Smooth muscle cell (in vitro differentiated cells): ENCODE data around the gene PPP1R14B. TPM values are rescaled to one million over a fixed set of nuclear protein-coding genes. Genes with fewer than 3 reads are reported as not detected.

Source experiments
- DNase-seq: peaks from one replicate; lab custom pipeline; 2025; ENCODE audit not compliant: unreplicated experiment; lab: John Stamatoyannopoulos, UW
- H2AFZ ChIP-seq: fragments of 200-600 bp; sonication (generic); 2 replicates; pipeline ENCODE4 v1.6.0; 2016; ENCODE audit warnings: antibody characterized with exemption, low read depth, mild to moderate bottlenecking
- H3F3A ChIP-seq: fragments of 200-600 bp; sonication (generic); 2 replicates; pipeline ENCODE4 v1.6.0; 2017; ENCODE audit warnings: antibody characterized with exemption, low read depth
- H3K27ac ChIP-seq: fragments of 200-600 bp; sonication (generic); 2 replicates; pipeline ENCODE4 v1.5.1; 2016; ENCODE audit warnings: low read depth, mild to moderate bottlenecking
- H3K27me3 ChIP-seq: fragments of 200-600 bp; sonication (generic); 2 replicates; pipeline ENCODE4 v1.6.1; 2016; ENCODE audit warnings: low read depth, mild to moderate bottlenecking
- H3K36me3 ChIP-seq: fragments of 200-600 bp; sonication (generic); 2 replicates; pipeline ENCODE4 v1.5.1; 2016; ENCODE audit warnings: low read depth
- H3K4me1 ChIP-seq: fragments of 200-600 bp; sonication (generic); 2 replicates; pipeline ENCODE4 v1.5.1; 2016; ENCODE audit warnings: low read depth
- H3K4me2 ChIP-seq: fragments of 200-600 bp; sonication (generic); 2 replicates; pipeline ENCODE4 v1.6.0; 2016; ENCODE audit warnings: mild to moderate bottlenecking
- H3K4me3 ChIP-seq: fragments of 200-600 bp; sonication (generic); 2 replicates; pipeline ENCODE4 v1.5.1; 2016; ENCODE audit warnings: mild to moderate bottlenecking
- H3K79me2 ChIP-seq: fragments of 200-600 bp; sonication (generic); 2 replicates; pipeline ENCODE4 v1.6.0; 2016; ENCODE audit warnings: low read depth, mild to moderate bottlenecking
- H3K9ac ChIP-seq: fragments of 200-600 bp; sonication (generic); 2 replicates; pipeline ENCODE4 v1.6.0; 2016; ENCODE audit warnings: low read depth
- H3K9me3 ChIP-seq: fragments of 200-600 bp; sonication (generic); replicated peaks from 2 replicates; pipeline ENCODE4 v1.5.1; 2016; ENCODE audit warnings: low read depth
- H4K20me1 ChIP-seq: fragments of 200-600 bp; sonication (generic); 2 replicates; pipeline ENCODE4 v1.6.0; 2016; ENCODE audit warnings: low read depth
- CTCF ChIP-seq: fragments of 200-600 bp; sonication (generic); IDR thresholded peaks from 2 replicates; pipeline ENCODE4 v1.5.1; 2017; ENCODE audit warnings: borderline replicate concordance, mild to moderate bottlenecking, antibody characterized with exemption; ENCODE audit not compliant: insufficient read depth, poor library complexity, severe bottlenecking
- WGBS: methylation state at CpG from one replicate; pipeline ENCODE4 v1.1.7; 2016; ENCODE audit warnings: low lambda C conversion rate; 5-methylcytosine and 5-hydroxymethylcytosine counted together
- polyA plus RNA-seq: library from polyadenylated mRNA; unstranded; fragments of >200 nt; fragmentation: Nextera tagmentation; extraction: Ambion mirVana; gene quantifications from 2 replicates; pipeline ENCODE4 v1.2.1, GENCODE V29; 2016
- total RNA-seq: library from RNA; depleted of rRNA; stranded (reverse); fragments of >200 nt; gene quantifications from 2 replicates; pipeline ENCODE4 v1.2.3, GENCODE V29; 2014

Gene PPP1R14B
- total and polyA plus RNA-seq, 2 experiments from 2014 or later: 242 to 530 TPM

GRCh38 chr11:64224151-64224890 is 22.4 kb downstream of the PPP1R14B start:
- Histone ChIP-seq H2AFZ (no peak overlapping the region), H3K36me3 (no peaks in the 10 kb centered on the region), H3F3A (no peaks in the 10 kb centered on the region), H4K20me1 (no peaks in the 10 kb centered on the region), H3K4me1 (peaks cover 10% of the 10 kb centered on the region), H3K4me3 (no peak overlapping the region), H3K27ac (no peak overlapping the region), H3K9me3 (no peaks in the 10 kb centered on the region), H3K79me2 (peaks cover 16% of the 10 kb centered on the region), H3K4me2 (peak overlapping the region; percentile 97), H3K27me3 (no peaks in the 10 kb centered on the region), H3K9ac (no peak overlapping the region)
- TF ChIP-seq CTCF: no peak
- no peak for DNase-seq
- WGBS: 93% methylated on average over 17 of the region's 17 CpGs

- 97% methylated on average over 23 of the region's 24 CpGs for WGBS
- no peak overlapping the region for H3K4me3 ChIP-seq
Measured at GRCh38 chr11:64223001-64223651, 23.6 kb downstream of the PPP1R14B start.

GRCh38 chr11:64222651-64223000 is 24.1 kb downstream of the PPP1R14B start:
- no peak overlapping the region for H3K9ac ChIP-seq
- WGBS: 94% methylated on average over 9 of the region's 9 CpGs
- H3K9me3 ChIP-seq: no peaks in the 10 kb centered on the region
- H3K4me3 ChIP-seq: no peak overlapping the region
- H3K27ac ChIP-seq: no peak overlapping the region
- no peak overlapping the region for H2AFZ ChIP-seq
- DNase-seq: no peak
- peaks cover 15% of the 10 kb centered on the region for H3K79me2 ChIP-seq
- H3K27me3 ChIP-seq: no peaks in the 10 kb centered on the region
- H3K4me1 ChIP-seq: peaks cover 10% of the 10 kb centered on the region
- no peak overlapping the region for H3K4me2 ChIP-seq
- no peaks in the 10 kb centered on the region for H4K20me1 ChIP-seq
- no peaks in the 10 kb centered on the region for H3K36me3 ChIP-seq
- no peak for TF ChIP-seq CTCF
- H3F3A ChIP-seq: no peaks in the 10 kb centered on the region

More at GRCh38 chr11:64223001-64223651, 23.6 kb downstream of the PPP1R14B start:
- Histone ChIP-seq H3F3A (no peaks in the 10 kb centered on the region), H3K27me3 (no peaks in the 10 kb centered on the region), H4K20me1 (no peaks in the 10 kb centered on the region), H3K9me3 (no peaks in the 10 kb centered on the region), H3K4me2 (no peak overlapping the region), H3K36me3 (no peaks in the 10 kb centered on the region), H3K9ac (no peak overlapping the region), H3K79me2 (peaks cover 16% of the 10 kb centered on the region), H3K27ac (no peak overlapping the region), H2AFZ (no peak overlapping the region), H3K4me1 (peaks cover 10% of the 10 kb centered on the region)
- TF ChIP-seq CTCF: no peak
- DNase-seq: no peak
